WI38 (cell line): ENCODE measurements around the gene ARL11.

Experiments used
- H3K4me3 ChIP-seq: 2 replicates; pipeline ENCODE4 v1.5.1; 2011; ENCODE audit warnings: low read depth, mild to moderate bottlenecking, control low read depth, low read length
- TF ChIP-seq, protein P1 (sequence below): IDR thresholded peaks from 2 replicates; pipeline ENCODE4 v1.5.1; 2012; ENCODE audit warnings: low read depth, mild to moderate bottlenecking, control low read depth, low read length

The ARL11 gene

DNA sequence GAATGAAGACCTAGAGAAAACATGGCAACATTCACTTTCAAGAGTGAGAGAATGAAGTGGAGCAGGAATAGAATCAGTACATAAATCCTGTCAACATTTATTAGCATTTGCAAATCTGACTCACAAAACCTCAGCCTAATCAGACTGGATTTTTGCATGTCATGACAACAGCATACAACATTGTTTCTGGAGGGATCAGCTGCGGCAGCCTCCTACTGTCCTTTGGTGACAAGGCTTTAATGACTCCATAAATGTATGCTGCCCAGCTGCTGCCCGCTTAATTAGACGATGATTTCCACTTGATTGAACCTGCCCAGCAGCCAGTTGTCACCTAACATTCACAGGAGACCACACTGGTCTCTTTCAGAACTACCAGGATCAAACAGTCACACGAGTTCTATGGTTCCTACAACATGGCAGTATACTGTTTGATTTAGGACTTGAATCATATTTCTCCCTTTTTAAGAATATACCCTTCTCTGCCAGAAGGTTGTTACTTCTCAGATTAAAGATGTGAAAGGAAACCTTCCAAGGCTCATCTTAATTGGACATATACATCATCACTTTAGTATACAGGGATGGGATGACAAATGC is 53.6 kb downstream of the ARL11 start:
- no peak overlapping the region for H3K4me3 ChIP-seq
- TF ChIP-seq, protein P1, sequence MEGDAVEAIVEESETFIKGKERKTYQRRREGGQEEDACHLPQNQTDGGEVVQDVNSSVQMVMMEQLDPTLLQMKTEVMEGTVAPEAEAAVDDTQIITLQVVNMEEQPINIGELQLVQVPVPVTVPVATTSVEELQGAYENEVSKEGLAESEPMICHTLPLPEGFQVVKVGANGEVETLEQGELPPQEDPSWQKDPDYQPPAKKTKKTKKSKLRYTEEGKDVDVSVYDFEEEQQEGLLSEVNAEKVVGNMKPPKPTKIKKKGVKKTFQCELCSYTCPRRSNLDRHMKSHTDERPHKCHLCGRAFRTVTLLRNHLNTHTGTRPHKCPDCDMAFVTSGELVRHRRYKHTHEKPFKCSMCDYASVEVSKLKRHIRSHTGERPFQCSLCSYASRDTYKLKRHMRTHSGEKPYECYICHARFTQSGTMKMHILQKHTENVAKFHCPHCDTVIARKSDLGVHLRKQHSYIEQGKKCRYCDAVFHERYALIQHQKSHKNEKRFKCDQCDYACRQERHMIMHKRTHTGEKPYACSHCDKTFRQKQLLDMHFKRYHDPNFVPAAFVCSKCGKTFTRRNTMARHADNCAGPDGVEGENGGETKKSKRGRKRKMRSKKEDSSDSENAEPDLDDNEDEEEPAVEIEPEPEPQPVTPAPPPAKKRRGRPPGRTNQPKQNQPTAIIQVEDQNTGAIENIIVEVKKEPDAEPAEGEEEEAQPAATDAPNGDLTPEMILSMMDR, result no peak
